ENCODE results near the gene MAP10.

The MAP10 gene

GRCh38 chr1:232813097-232813496, 7.9 kb downstream of the MAP10 start:
- Mint-ChIP-seq H3K4me3 (no peak overlapping the region), H3K36me3 (ENCODE audit: insufficient read depth) (no peaks in the 10 kb centered on the region), H3K27me3 (peaks cover 6 to 8% of the 10 kb centered on the region in 2 donors), H3K27ac (no peak overlapping the region), H3K4me1 (ENCODE audit: low read depth in 2 of 2) (no peaks in the 10 kb centered on the region), H3K9me3 (peaks cover 0 to 13% of the 10 kb centered on the region in 2 donors)
- DNase-seq (no peak), ATAC-seq (replicated peaks) (no peak)

GRCh38 chr1:232813760-232814159, 8.5 kb downstream of the MAP10 start:
- ATAC-seq (replicated peaks) (no peak), DNase-seq (no peak)
- H3K4me3 Mint-ChIP-seq = no peak overlapping the region
- H3K36me3 Mint-ChIP-seq (ENCODE audit: insufficient read depth) = no peaks in the 10 kb centered on the region
- peaks cover 0 to 13% of the 10 kb centered on the region in 2 donors for H3K9me3 Mint-ChIP-seq
- H3K4me1 Mint-ChIP-seq (ENCODE audit: low read depth in 2 of 2) = no peaks in the 10 kb centered on the region
- H3K27ac Mint-ChIP-seq = no peak overlapping the region
- H3K27me3 Mint-ChIP-seq = peaks cover 8 to 9% of the 10 kb centered on the region in 2 donors

DNA sequence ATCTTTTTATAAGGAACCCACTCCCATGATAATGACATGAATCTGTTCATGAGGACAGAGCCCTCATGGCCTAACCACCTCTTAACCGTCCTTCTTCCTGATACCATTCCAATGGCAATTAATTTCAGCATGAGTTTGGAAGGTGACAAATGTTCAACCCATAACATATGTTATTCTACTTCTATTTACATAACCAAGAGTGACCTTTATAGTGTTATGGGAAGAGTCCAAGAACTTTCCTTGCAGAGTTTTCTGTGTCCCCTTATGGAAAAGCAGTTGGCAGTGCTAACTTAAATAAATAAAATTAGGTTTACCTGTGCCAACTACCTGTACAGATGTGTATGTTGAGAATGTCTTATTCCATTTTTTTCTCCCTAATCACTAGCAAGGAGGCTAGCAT, 11.1 kb downstream of the MAP10 start:
- H3K4me1 Mint-ChIP-seq (ENCODE audit: low read depth in 2 of 2) = no peaks in the 10 kb centered on the region
- H3K4me3 Mint-ChIP-seq = no peak overlapping the region
- DNase-seq = no peak
- no peak overlapping the region for H3K27ac Mint-ChIP-seq
- H3K36me3 Mint-ChIP-seq (ENCODE audit: insufficient read depth) = no peaks in the 10 kb centered on the region
- peaks cover 18 to 21% of the 10 kb centered on the region in 2 donors for H3K27me3 Mint-ChIP-seq
- H3K9me3 Mint-ChIP-seq = peaks cover 0 to 11% of the 10 kb centered on the region in 2 donors
- no peak for ATAC-seq (replicated peaks)

DNA sequence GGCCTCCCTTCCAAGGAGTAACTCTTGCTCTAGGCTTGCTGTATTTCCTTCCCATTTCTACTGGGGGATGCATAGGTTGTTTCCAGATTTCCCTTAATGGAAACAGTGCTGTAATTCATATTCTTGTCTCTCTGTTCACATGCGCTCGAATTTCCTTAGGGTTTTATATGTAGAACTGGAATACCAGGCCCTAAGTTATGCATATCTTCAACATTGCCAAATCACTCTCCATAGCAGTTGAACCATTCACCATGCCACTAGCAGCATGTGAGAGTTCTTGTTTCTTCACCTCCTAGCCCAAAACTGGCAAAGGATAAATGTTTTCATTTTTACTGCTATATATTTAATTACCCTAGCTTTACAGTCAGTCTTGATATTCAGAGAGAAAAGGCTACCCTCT, 12.8 kb downstream of the MAP10 start:
- Mint-ChIP-seq H3K4me1 (ENCODE audit: low read depth in 2 of 2) (no peaks in the 10 kb centered on the region), H3K36me3 (ENCODE audit: insufficient read depth) (no peaks in the 10 kb centered on the region), H3K27me3 (peaks cover 18 to 22% of the 10 kb centered on the region in 2 donors), H3K9me3 (no peaks in the 10 kb centered on the region), H3K27ac (no peak overlapping the region), H3K4me3 (no peak overlapping the region)
- ATAC-seq (replicated peaks) (no peak), DNase-seq (no peak)

DNA sequence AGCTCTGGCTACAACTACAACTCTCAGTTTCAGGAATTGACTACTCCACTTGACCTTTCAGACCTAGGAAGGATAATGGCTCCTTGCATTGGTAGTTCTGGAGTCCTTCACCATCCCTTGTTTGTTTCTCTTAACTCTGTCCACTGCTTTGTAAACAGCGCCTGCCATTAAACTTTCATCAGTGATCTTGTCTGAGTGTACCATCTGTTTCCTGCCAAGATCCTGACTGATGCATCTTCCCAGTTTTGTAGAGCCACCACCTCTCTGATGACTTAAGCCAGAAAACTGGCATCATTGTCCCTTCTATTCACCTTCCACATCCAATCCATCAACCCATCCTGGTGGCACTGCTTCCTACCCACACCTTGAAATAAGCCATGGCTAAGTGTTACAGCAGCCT, 15.2 kb downstream of the MAP10 start:
- Mint-ChIP-seq H3K9me3 (no peaks in the 10 kb centered on the region), H3K27ac (no peak overlapping the region), H3K4me3 (no peak overlapping the region), H3K36me3 (ENCODE audit: insufficient read depth) (no peaks in the 10 kb centered on the region), H3K27me3 (peaks cover 18 to 22% of the 10 kb centered on the region in 2 donors), H3K4me1 (ENCODE audit: low read depth in 2 of 2) (no peaks in the 10 kb centered on the region)
- no peak for DNase-seq
- ATAC-seq (replicated peaks) = no peak

DNA sequence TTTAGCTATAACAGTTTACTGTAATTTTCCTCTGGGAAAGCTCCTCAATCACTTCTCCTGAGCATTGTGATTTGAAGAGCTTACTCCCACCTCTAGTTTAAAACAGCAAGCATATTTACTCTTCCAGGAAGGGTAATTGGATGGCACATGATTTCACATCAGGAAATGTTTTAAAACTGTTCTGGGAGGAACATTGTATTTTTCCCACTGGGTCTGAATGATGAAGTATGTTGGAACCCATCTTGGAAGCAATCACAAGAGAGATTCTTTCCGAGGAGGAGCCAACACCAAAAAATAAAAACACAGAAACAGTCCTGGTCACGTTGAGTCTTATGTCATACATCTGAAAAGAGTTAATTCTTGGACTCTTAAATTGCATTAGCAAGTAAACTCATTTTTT, 17.3 kb downstream of the MAP10 start:
- no peak for ATAC-seq (replicated peaks)
- H3K4me1 Mint-ChIP-seq (ENCODE audit: low read depth in 2 of 2) = no peaks in the 10 kb centered on the region
- H3K4me3 Mint-ChIP-seq = no peak overlapping the region
- H3K36me3 Mint-ChIP-seq (ENCODE audit: insufficient read depth) = no peaks in the 10 kb centered on the region
- H3K27me3 Mint-ChIP-seq = peaks cover 25 to 39% of the 10 kb centered on the region in 2 donors
- H3K27ac Mint-ChIP-seq = no peak overlapping the region
- no peak for DNase-seq
- H3K9me3 Mint-ChIP-seq = no peaks in the 10 kb centered on the region

- DNase-seq = no peak
- no peaks in the 10 kb centered on the region for H3K9me3 Mint-ChIP-seq
- no peak overlapping the region for H3K27ac Mint-ChIP-seq
- no peaks in the 10 kb centered on the region for H3K4me1 Mint-ChIP-seq (ENCODE audit: low read depth in 2 of 2)
- H3K27me3 Mint-ChIP-seq = peaks cover 25 to 51% of the 10 kb centered on the region in 2 donors
- H3K4me3 Mint-ChIP-seq = no peak overlapping the region
- no peak for ATAC-seq (replicated peaks)
- no peaks in the 10 kb centered on the region for H3K36me3 Mint-ChIP-seq (ENCODE audit: insufficient read depth)
Observed at GRCh38 chr1:232826318-232826717, 21.1 kb downstream of the MAP10 start.

GRCh38 chr1:232830661-232831060, 25.4 kb downstream of the MAP10 start:
- H3K4me3 Mint-ChIP-seq = no peak overlapping the region
- ATAC-seq (replicated peaks) = no peak
- no peak for DNase-seq
- H3K4me1 Mint-ChIP-seq (ENCODE audit: low read depth in 2 of 2) = no peaks in the 10 kb centered on the region
- peaks cover 35 to 60% of the 10 kb centered on the region in 2 donors for H3K27me3 Mint-ChIP-seq
- no peaks in the 10 kb centered on the region for H3K36me3 Mint-ChIP-seq (ENCODE audit: insufficient read depth)
- no peaks in the 10 kb centered on the region for H3K9me3 Mint-ChIP-seq
- H3K27ac Mint-ChIP-seq = no peak overlapping the region

- Mint-ChIP-seq H3K27ac (no peak overlapping the region), H3K27me3 (peaks cover 45 to 48% of the 10 kb centered on the region in 2 donors), H3K9me3 (no peaks in the 10 kb centered on the region), H3K4me1 (ENCODE audit: low read depth in 2 of 2) (no peaks in the 10 kb centered on the region), H3K4me3 (no peak overlapping the region), H3K36me3 (ENCODE audit: insufficient read depth) (no peaks in the 10 kb centered on the region)
- ATAC-seq (replicated peaks) (no peak), DNase-seq (no peak)
Observed at GRCh38 chr1:232831895-232832294, 26.7 kb downstream of the MAP10 start.

GRCh38 chr1:232834066-232834465, 28.9 kb downstream of the MAP10 start:
- no peak for DNase-seq
- H3K4me1 Mint-ChIP-seq (ENCODE audit: low read depth in 2 of 2) = no peaks in the 10 kb centered on the region
- no peak overlapping the region for H3K27ac Mint-ChIP-seq
- H3K36me3 Mint-ChIP-seq (ENCODE audit: insufficient read depth) = no peaks in the 10 kb centered on the region
- no peak for ATAC-seq (replicated peaks)
- no peak overlapping the region for H3K4me3 Mint-ChIP-seq
- no peaks in the 10 kb centered on the region for H3K9me3 Mint-ChIP-seq
- H3K27me3 Mint-ChIP-seq = peaks cover 31 to 43% of the 10 kb centered on the region in 2 donors

- peaks cover 2% of the 10 kb centered on the region for H3K36me3 Mint-ChIP-seq (ENCODE audit: insufficient read depth)
- no peak for ATAC-seq (replicated peaks)
- no peak for DNase-seq
Observed at GRCh38 chr1:232835166-232835565, 29.9 kb downstream of the MAP10 start.

DNA sequence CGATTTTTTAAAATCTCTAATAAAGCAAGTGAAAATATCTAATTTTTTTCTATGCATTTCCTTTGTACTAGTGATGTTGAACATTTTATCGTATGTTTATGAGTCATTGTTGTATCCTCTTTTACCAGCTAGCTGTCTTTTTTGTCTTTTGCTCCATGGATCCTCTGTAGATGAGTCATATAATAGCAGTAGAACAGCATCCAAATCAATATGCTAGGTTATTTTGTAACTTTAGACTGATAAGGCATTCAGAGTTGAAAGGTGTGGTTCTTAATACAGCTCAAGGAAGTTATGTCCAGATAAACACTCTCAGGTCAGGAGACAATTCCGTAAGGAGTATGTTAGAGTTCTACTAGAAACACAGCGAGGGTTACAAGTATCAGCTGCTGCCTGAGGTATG, 31.9 kb downstream of the MAP10 start:
- DNase-seq = no peak
- H3K9me3 Mint-ChIP-seq = no peaks in the 10 kb centered on the region
- no peaks in the 10 kb centered on the region for H3K4me1 Mint-ChIP-seq (ENCODE audit: low read depth in 2 of 2)
- H3K36me3 Mint-ChIP-seq (ENCODE audit: insufficient read depth) = peaks cover 4% of the 10 kb centered on the region
- H3K27ac Mint-ChIP-seq = no peak overlapping the region
- H3K4me3 Mint-ChIP-seq = no peak overlapping the region
- H3K27me3 Mint-ChIP-seq = peaks cover 13 to 31% of the 10 kb centered on the region in 2 donors
- ATAC-seq (replicated peaks) = no peak

More at GRCh38 chr1:232835166-232835565, 29.9 kb downstream of the MAP10 start:
- Mint-ChIP-seq H3K9me3 (no peaks in the 10 kb centered on the region), H3K27me3 (peaks cover 21 to 39% of the 10 kb centered on the region in 2 donors), H3K4me1 (ENCODE audit: low read depth in 2 of 2) (no peaks in the 10 kb centered on the region), H3K4me3 (no peak overlapping the region), H3K27ac (no peak overlapping the region)

- Mint-ChIP-seq H3K9me3 (no peaks in the 10 kb centered on the region), H3K27me3 (peaks cover 14 to 17% of the 10 kb centered on the region in 2 donors), H3K4me1 (ENCODE audit: low read depth in 2 of 2) (no peaks in the 10 kb centered on the region), H3K27ac (no peak overlapping the region), H3K36me3 (ENCODE audit: insufficient read depth) (peaks cover 4% of the 10 kb centered on the region), H3K4me3 (no peak overlapping the region)
- DNase-seq (no peak), ATAC-seq (replicated peaks) (no peak)
Observed at GRCh38 chr1:232841823-232842565, 36.8 kb downstream of the MAP10 start.

- no peak overlapping the region for H3K27ac Mint-ChIP-seq
- H3K27me3 Mint-ChIP-seq = peaks cover 7 to 17% of the 10 kb centered on the region in 2 donors
- no peaks in the 10 kb centered on the region for H3K9me3 Mint-ChIP-seq
- H3K4me3 Mint-ChIP-seq = no peak overlapping the region
- ATAC-seq (replicated peaks) = no peak
- H3K36me3 Mint-ChIP-seq (ENCODE audit: insufficient read depth) = peaks cover 4% of the 10 kb centered on the region
- no peaks in the 10 kb centered on the region for H3K4me1 Mint-ChIP-seq (ENCODE audit: low read depth in 2 of 2)
- no peak for DNase-seq
Observed at GRCh38 chr1:232844791-232845190, 39.6 kb downstream of the MAP10 start.

Data from effector memory CD8-positive, alpha-beta T cell (primary cell).